Heart left ventricle (tissue), 13 donors: Measurements from ENCODE around the gene BTBD19.

Experiments
- CTCF ChIP-seq, 12 donors: fragments of 200-600 bp; sonication (generic) in 4 of 12; IDR thresholded peaks; one replicate each; pipeline versions ENCODE4 v1.5.0 to v1.8.0; 2018 to 2022; ENCODE audit warnings: antibody characterized with exemption in 12 of 12, mild to moderate bottlenecking in 5 of 12
- POLR2A ChIP-seq, 2 donors: fragments of 450-650 bp; IDR thresholded peaks; one replicate each; pipeline ENCODE4 v1.6.1; 2017; ENCODE audit warnings: antibody characterized with exemption in 2 of 2, mild to moderate bottlenecking in 2 of 2, moderate library complexity in 2 of 2
- donor health status: ischemic (EF 13 %, LVEDD 7.1; RV severe dilation, severe dysfunction).
- donor health status: DM: no; HTN: yes; CAD: no.
- donor health status: DM: no; HTN: no; CAD: no.
- donor health status: ischemic (EF 25% LVEDD 6.9; RV normal size, moderate dysfunction).
- donor health status: ischemic (EF 25% LVEDD 5.7; RV mildly dilated, moderate dysfunction).
- donor health status: ischemic (EF 35%, LVEDD 5.7; RV mildly dilated, moderate dysfunction).
- donor health status: nonischemic (EF 11% LVEDD 7.7; RV severe dilation, severe dysfunction).
- donor health status: DM: yes; HTN: yes; CAD: no.
- donor health status: PGD.
- donor health status: ischemic (EF 29% LVEDD 5.4; RV normal size, mild dysfunction).
- donor health status: nonischemic (EF 23%, LVEDD 6.1; RV moderate dilation, normal function).

- peak in 1 of 12 donors; percentile 11 for TF ChIP-seq CTCF (IDR thresholded peaks at IDR 0.05)
- TF ChIP-seq POLR2A (IDR thresholded peaks at IDR 0.05) = no peak
These were observed 12.3 kb downstream of the BTBD19 start for GRCh38 chr1:44820328-44821239.
